ENCODE results near the gene ZFAND2A.

The ZFAND2A gene

DNA sequence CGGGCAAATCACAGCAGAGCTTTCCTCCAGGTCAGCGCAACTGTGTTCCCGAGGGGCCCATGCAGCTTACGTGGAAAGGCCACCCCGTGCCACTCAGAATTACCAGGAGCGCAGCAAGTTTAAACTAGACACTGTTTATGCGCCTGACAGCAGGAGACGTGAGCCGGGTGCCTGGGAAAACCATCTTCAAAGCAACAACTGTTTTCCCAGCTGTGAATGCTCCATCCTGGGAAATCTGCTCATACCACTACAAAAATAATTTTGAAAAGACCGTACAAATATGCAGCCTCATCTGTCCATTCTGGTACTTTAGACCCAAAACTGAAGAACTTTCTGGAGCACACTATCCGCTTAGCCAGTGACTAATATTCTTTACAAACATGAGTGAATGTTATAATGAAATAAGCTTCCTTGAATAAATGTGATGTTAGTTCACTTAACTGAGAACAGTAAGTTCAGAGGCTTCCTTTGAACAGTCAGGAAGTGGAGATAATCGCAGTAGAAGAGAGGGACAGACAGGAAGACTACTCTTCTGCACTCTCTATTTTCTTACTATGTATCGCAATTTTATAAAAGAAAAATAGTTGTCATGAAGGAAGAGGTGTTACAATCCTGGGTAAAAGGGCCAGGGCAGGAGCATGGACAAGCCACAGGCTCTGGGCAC lies 55.3 kb downstream of the ZFAND2A start:
- FAIRE-seq = no peak

- FAIRE-seq = no peak
Measured at GRCh38 chr7:1103789-1104515, 56.0 kb downstream of the ZFAND2A start.

- FAIRE-seq = no peak
Measured at GRCh38 chr7:1103009-1103788, 56.8 kb downstream of the ZFAND2A start.

Measured in A204.1 (cell line).